Peyer's patch (tissue), 4 donors: ENCODE results near the gene RTP5. TPM values are rescaled to one million over a fixed set of nuclear protein-coding genes. Genes with fewer than 3 reads are reported as not detected.

Source experiments
- DNase-seq, 3 donors: peaks; one replicate each; pipeline ENCODE4 v3.0.0-alpha.2; 2017 to 2019
- H3K27ac ChIP-seq, 4 donors: fragments of 200-600 bp; sonication (generic); one replicate each; pipeline ENCODE4 v1.5.1; 2016 to 2019
- H3K27me3 ChIP-seq, 2 donors: fragments of 200-600 bp; sonication (generic); one replicate each; pipeline ENCODE4 v1.5.1; 2019
- H3K36me3 ChIP-seq, 3 donors: fragments of 200-600 bp; sonication (generic); one replicate each; pipeline ENCODE4 v1.5.1; 2016 to 2019
- H3K4me1 ChIP-seq, 4 donors: fragments of 200-600 bp; sonication (generic); one replicate each; pipeline ENCODE4 v1.5.1; 2016 to 2019
- H3K4me3 ChIP-seq, 4 donors: fragments of 200-600 bp; sonication (generic); 1 replicate in 3 of 4; 2 replicates in 1 of 4; pipeline ENCODE4 v1.5.1; 2016 to 2019; ENCODE audit warnings: mild to moderate bottlenecking in 1 of 4
- H3K9me3 ChIP-seq, 4 donors: fragments of 200-600 bp; sonication (generic); one replicate each; pipeline ENCODE4 v1.5.1; 2016 to 2019; ENCODE audit warnings: mild to moderate bottlenecking in 1 of 4
- CTCF ChIP-seq, 6 experiments: fragments of 450-650 bp in 4 of 6; fragments of 200-600 bp in 2 of 6; sonication (generic) in 1 of 6; IDR thresholded peaks; one replicate each; pipeline ENCODE4 v1.5.1; 2017 to 2019; ENCODE audit warnings: antibody characterized with exemption in 6 of 6, mild to moderate bottlenecking in 3 of 6, moderate library complexity in 1 of 6
- POLR2A ChIP-seq, 2 donors: fragments of 450-650 bp; IDR thresholded peaks; one replicate each; pipeline ENCODE4 v1.5.1; 2017; ENCODE audit warnings: antibody characterized with exemption in 2 of 2, mild to moderate bottlenecking in 2 of 2, moderate library complexity in 2 of 2
- total RNA-seq, 4 donors: library from RNA; depleted of rRNA; stranded (reverse); fragments of >200 nt; gene quantifications; one replicate each; pipeline ENCODE4 v1.1.0, GENCODE V29; 2016

Gene RTP5
- total RNA-seq, 4 donors from 2014 or later = 0.54 TPM; not detected in 3

- H3K27ac ChIP-seq = no peak overlapping the region
- H3K9me3 ChIP-seq = no peaks in the 10 kb centered on the region
- H3K27me3 ChIP-seq = no peaks in the 10 kb centered on the region
- TF ChIP-seq POLR2A (IDR thresholded peaks at IDR 0.05) (no peak), CTCF (IDR thresholded peaks at IDR 0.05) (no peak)
- H3K36me3 ChIP-seq = no peaks in the 10 kb centered on the region
- H3K4me1 ChIP-seq = no peaks in the 10 kb centered on the region
- no peak for DNase-seq
- H3K4me3 ChIP-seq = no peak overlapping the region
Observed at GRCh38 chr2:241837197-241837965, 32.1 kb upstream of the RTP5 start.

GRCh38 chr2:241841181-241842066, 28.1 kb upstream of the RTP5 start:
- peak in 1 of 3 donors; percentile 45 for DNase-seq
- Histone ChIP-seq H3K4me3 (no peak overlapping the region), H3K4me1 (peaks cover 0 to 22% (median 9%) of the 10 kb centered on the region in 4 donors), H3K9me3 (no peaks in the 10 kb centered on the region), H3K27me3 (no peaks in the 10 kb centered on the region), H3K27ac (no peak overlapping the region), H3K36me3 (no peaks in the 10 kb centered on the region)
- no peak for TF ChIP-seq POLR2A (IDR thresholded peaks at IDR 0.05)

GRCh38 chr2:241842067-241842415, 27.5 kb upstream of the RTP5 start:
- no peak overlapping the region for H3K4me3 ChIP-seq
- TF ChIP-seq POLR2A (IDR thresholded peaks at IDR 0.05) (no peak), CTCF (IDR thresholded peaks at IDR 0.05) (no peak)
- DNase-seq = peak in 1 of 3 donors; percentile 45

GRCh38 chr2:241842620-241843211, 26.8 kb upstream of the RTP5 start:
- no peaks in the 10 kb centered on the region for H3K27me3 ChIP-seq
- peak; percentile 58 to 85 (median 67) for DNase-seq
- peak overlapping the region; percentile 37 to 59 (median 48) for H3K4me3 ChIP-seq
- no peaks in the 10 kb centered on the region for H3K36me3 ChIP-seq
- H3K9me3 ChIP-seq = no peaks in the 10 kb centered on the region
- peak overlapping the region; percentile 39 to 74 (median 54) for H3K27ac ChIP-seq
- H3K4me1 ChIP-seq = peaks cover 0 to 22% (median 9%) of the 10 kb centered on the region in 4 donors
- TF ChIP-seq CTCF (IDR thresholded peaks at IDR 0.05) (no peak), POLR2A (IDR thresholded peaks at IDR 0.05) (no peak)

More at GRCh38 chr2:241842067-241842415, 27.5 kb upstream of the RTP5 start:
- Histone ChIP-seq H3K27me3 (no peaks in the 10 kb centered on the region), H3K27ac (no peak overlapping the region), H3K4me1 (peaks cover 0 to 22% (median 9%) of the 10 kb centered on the region in 4 donors), H3K9me3 (no peaks in the 10 kb centered on the region), H3K36me3 (no peaks in the 10 kb centered on the region)

- H3K4me1 ChIP-seq = peaks cover 0 to 22% (median 9%) of the 10 kb centered on the region in 4 donors
- peak in 2 of 3 donors; percentile 45 to 47 for DNase-seq
- TF ChIP-seq CTCF (IDR thresholded peaks at IDR 0.05) (no peak), POLR2A (IDR thresholded peaks at IDR 0.05) (no peak)
- peak overlapping the region; percentile 39 to 74 (median 54) for H3K27ac ChIP-seq
- H3K9me3 ChIP-seq = no peaks in the 10 kb centered on the region
- H3K27me3 ChIP-seq = no peaks in the 10 kb centered on the region
- no peaks in the 10 kb centered on the region for H3K36me3 ChIP-seq
- H3K4me3 ChIP-seq = peak overlapping the region; percentile 37 to 59 (median 48)
Observed at GRCh38 chr2:241843321-241844065, 26.0 kb upstream of the RTP5 start.
